Fibroblast of villous mesenchyme (primary cell): ENCODE results near the gene VSIG10L2. TPM values are rescaled to one million over a fixed set of nuclear protein-coding genes. Genes with fewer than 3 reads are reported as not detected.
"Not testable (repeated sequence)": the region's sequence is repeated elsewhere in the genome, so short reads cannot be mapped to it uniquely, and the experiment has no call there.

Source experiments
- DNase-seq: peaks from one replicate; pipeline ENCODE4 v3.0.0-alpha.2; 2010; ENCODE audit warnings: low read depth
- H3K4me3 ChIP-seq: 2 replicates; pipeline ENCODE4 v1.5.1; 2011; ENCODE audit warnings: low read depth, mild to moderate bottlenecking, low read length
- total RNA-seq: library from RNA; depleted of rRNA; stranded (reverse); fragments of >200 nt; gene quantifications from 2 replicates; pipeline ENCODE4 v1.2.3, GENCODE V29; 2012
- TF ChIP-seq, protein P1 (sequence below): IDR thresholded peaks from 2 replicates; pipeline ENCODE4 v1.5.1; 2012; ENCODE audit warnings: low read depth, mild to moderate bottlenecking, low read length; ENCODE audit not compliant: insufficient read depth

The VSIG10L2 gene
- total RNA-seq, 1 donor: not detected

DNA sequence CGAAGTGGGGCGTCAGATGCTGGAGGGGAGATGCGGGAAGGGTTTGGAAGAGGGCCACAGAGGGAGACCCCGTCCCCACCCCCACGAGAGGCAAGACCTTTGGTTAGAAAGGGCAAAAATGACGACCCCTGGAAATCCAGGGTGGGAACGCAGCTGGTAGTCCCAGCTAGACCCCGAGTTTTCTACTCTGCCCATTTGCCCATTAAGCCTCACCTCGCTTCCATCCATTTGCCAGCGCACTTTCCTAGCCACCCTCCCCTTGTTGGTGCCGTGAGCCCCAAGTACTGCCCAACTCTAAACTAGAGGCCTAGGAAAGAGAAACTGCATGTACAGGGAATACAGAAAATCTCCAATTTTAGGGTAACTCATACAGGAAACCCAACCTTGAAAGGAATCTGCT is 41.2 kb upstream of the VSIG10L2 start:
- TF ChIP-seq, protein P1, sequence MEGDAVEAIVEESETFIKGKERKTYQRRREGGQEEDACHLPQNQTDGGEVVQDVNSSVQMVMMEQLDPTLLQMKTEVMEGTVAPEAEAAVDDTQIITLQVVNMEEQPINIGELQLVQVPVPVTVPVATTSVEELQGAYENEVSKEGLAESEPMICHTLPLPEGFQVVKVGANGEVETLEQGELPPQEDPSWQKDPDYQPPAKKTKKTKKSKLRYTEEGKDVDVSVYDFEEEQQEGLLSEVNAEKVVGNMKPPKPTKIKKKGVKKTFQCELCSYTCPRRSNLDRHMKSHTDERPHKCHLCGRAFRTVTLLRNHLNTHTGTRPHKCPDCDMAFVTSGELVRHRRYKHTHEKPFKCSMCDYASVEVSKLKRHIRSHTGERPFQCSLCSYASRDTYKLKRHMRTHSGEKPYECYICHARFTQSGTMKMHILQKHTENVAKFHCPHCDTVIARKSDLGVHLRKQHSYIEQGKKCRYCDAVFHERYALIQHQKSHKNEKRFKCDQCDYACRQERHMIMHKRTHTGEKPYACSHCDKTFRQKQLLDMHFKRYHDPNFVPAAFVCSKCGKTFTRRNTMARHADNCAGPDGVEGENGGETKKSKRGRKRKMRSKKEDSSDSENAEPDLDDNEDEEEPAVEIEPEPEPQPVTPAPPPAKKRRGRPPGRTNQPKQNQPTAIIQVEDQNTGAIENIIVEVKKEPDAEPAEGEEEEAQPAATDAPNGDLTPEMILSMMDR: no peak
- H3K4me3 ChIP-seq: no peak overlapping the region
- no peak for DNase-seq

DNA sequence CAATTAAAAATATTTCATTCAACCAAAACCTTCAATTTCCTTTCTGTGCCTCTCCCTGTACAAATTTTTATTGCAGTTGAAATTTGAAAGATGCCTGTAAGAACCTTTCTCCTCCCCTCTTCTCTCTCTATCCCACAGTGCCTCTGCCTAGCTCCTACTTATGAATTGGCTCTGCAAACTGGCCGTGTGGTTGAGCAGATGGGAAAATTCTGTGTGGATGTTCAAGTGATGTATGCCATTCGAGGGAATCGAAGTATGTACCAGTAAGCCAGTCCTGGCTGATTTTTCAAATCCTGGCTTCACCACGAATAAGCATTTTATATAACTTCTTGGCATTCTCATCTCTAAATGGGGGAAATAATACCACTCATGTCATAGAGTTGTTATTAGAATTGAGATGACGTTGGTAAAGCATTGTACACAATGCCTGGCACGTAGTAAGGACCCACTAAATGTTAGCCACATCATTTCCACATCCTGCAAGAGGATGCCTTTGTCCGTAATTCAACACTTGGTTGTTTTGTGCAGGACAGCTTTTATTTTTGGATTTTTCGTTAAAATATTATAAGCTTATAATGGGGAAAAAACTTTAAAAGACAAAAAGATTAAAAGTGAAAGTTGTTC is 35.5 kb upstream of the VSIG10L2 start:
- no peak for DNase-seq
- TF ChIP-seq, protein P1: no peak
- H3K4me3 ChIP-seq: no peak overlapping the region

DNA sequence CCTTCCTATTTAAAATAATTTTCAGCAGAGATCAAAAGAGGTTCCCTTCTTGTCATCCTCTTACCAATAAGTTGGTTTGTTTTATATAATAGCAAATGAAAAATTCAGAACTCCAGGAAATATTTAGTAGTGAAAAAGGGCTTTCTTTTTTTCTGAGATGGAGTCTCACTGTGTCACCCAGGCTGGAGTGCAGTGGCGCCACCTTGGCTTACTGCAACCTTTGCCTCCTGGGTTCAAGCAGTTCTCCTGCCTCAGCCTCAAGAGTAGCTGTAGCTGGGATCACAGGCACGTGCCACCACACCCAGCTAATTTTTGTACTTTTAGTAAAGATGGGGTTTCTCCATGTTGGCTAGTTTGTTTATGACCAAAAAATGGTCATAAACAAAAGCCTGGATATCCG is 31.2 kb upstream of the VSIG10L2 start:
- not testable (repeated sequence) for DNase-seq, H3K4me3 ChIP-seq

DNA sequence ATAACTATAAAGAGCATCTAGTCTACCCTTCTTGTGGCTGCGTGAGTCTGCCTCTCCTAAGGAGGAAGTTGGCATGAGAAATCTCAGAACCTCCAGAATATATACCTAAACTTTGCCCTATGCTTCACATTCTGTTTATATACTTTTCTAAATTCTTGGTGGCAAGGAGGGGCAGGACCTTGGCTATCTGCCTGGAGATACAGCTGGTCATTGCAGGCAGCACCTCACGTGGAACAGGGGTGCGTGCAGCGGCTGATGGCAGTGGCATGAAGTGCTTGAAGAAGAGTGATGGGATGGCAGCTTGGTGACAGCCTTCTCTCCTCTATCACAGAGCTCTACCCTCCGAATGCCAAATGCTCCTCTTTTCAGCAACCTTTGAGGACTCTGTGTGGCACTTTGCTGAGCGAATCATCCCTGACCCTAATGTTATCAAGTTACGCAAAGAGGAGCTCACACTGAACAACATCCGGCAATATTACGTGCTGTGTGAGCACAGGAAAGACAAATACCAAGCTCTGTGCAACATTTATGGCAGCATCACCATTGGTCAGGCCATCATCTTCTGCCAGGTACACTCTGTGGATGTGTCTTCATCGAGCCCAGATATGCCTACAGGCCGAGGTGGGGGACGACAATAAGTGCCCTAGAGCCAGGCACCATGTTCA is 29.0 kb upstream of the VSIG10L2 start:
- TF ChIP-seq, protein P1: no peak
- H3K4me3 ChIP-seq: no peak overlapping the region
- no peak for DNase-seq

DNA sequence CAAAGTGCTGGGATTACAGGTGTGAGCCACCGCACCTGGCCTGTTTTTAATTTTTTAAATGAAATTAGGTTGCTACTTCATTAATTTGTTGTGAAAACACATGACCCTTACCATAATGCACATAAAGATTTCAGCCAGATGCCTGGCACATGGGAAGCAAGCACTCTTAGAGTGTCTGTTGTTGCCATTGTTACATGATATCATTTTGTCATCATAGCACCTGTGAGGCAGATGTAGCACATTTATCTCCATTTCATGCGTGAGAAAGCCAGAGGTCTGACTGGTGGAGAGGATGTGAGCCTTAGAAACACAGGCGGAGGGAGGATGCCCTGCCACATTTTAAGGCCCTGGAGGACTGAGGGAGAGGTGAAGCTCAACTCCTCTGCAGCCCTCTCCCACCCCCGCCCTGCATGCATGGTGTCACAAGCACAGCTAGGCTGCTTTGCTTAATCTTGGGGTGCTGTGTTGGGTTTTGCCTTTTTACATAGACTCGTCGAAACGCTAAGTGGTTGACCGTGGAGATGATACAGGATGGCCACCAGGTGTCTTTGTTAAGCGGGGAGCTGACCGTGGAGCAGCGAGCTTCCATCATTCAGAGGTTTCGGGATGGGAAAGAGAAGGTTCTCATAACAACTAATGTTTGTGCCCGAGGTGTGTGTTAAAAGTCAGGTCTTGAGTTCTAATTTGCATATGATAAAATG is 27.6 kb upstream of the VSIG10L2 start:
- no peak for DNase-seq
- TF ChIP-seq, protein P1: no peak
- H3K4me3 ChIP-seq: no peak overlapping the region

DNA sequence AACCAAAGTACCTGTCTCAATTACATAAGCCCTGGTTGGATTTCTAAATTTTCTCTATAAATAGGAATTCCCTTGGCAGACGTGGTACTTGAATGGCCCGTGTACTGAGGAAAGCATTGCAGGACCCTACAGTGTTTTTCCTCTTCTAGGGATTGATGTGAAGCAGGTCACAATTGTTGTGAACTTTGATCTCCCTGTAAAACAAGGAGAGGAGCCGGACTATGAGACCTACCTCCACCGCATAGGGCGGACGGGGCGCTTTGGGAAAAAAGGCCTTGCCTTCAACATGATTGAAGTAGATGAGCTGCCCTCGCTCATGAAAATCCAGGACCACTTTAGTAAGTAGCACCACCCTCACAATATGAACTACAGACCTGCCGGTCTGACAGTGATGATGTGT is 24.8 kb upstream of the VSIG10L2 start:
- DNase-seq: no peak
- TF ChIP-seq, protein P1: no peak
- H3K4me3 ChIP-seq: no peak overlapping the region

DNA sequence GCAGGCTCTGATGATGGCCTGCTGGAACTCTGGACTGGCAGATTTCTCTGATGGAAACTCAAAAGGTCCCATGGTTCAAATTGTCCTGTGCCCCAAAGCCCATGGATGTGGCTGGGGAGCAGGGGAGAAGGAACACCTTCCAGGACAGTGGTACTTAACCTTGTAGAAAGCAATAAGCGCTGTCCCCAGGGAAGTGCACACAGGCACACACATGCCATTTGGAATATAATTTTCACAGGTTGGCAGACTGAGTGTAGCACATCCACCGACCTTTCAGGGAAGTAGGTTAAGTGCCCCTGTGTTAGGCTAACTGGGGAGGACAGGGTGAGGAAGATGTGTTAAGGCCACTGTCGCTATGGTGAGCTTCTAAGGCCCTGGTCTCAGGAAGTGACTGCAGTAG is 23.7 kb upstream of the VSIG10L2 start:
- DNase-seq: no peak
- H3K4me3 ChIP-seq: no peak overlapping the region
- TF ChIP-seq, protein P1: no peak
